Bronchial epithelial cell (primary cell): ENCODE measurements around the gene FRYL. TPM values are rescaled to one million over a fixed set of nuclear protein-coding genes. Genes with fewer than 3 reads are reported as not detected.
A peak's percentile ranks its signal among the peaks of the same experiment; 100 is the strongest.
"Not testable (repeated sequence)": the region's sequence is repeated elsewhere in the genome, so short reads cannot be mapped to it uniquely, and the experiment has no call there.

ENCODE experiments used
- DNase-seq: peaks from one replicate; pipeline ENCODE4 v3.0.0-alpha.2; 2010; ENCODE audit warnings: low read depth
- FAIRE-seq: peaks from 2 replicates; lab custom pipeline; 2011; peaks lifted over from hg19 to GRCh38; lab: Jason Lieb, UNC
- H3K27me3 ChIP-seq: 2 replicates; pipeline ENCODE4 v1.5.1; 2011; ENCODE audit warnings: low read length; ENCODE audit not compliant: control insufficient read depth, insufficient read depth
- H3K36me3 ChIP-seq: 2 replicates; pipeline ENCODE4 v1.5.1; 2011; ENCODE audit warnings: low read length; ENCODE audit not compliant: control insufficient read depth, insufficient read depth
- H3K4me3 ChIP-seq: 2 replicates; pipeline ENCODE4 v1.5.1; 2011; ENCODE audit warnings: mild to moderate bottlenecking, low read depth, low read length, control low read depth
- CTCF ChIP-seq: IDR thresholded peaks from 2 replicates; pipeline ENCODE4 v1.5.1; 2011; ENCODE audit warnings: mild to moderate bottlenecking, moderate library complexity, low read length, control low read depth, inconsistent platforms; ENCODE audit not compliant: insufficient read depth, severe bottlenecking
- total RNA-seq: library from RNA; depleted of rRNA; stranded (reverse); fragments of >200 nt; gene quantifications from 2 replicates; pipeline ENCODE4 v1.2.1, GENCODE V29; 2014

Gene FRYL
- total RNA-seq, 1 donor from 2014 or later = 43.2 TPM

GRCh38 chr4:48727666-48728459 is 52.2 kb downstream of the FRYL start:
- DNase-seq (peak; percentile 18), FAIRE-seq (no peak)
- peaks cover 1% of the 10 kb centered on the region for H3K36me3 ChIP-seq
- no peaks in the 10 kb centered on the region for H3K27me3 ChIP-seq
- TF ChIP-seq CTCF = no peak
- H3K4me3 ChIP-seq = no peak overlapping the region

- FAIRE-seq = no peak
- no peak overlapping the region for H3K4me3 ChIP-seq
- no peaks in the 10 kb centered on the region for H3K27me3 ChIP-seq
- no peak for DNase-seq
- peaks cover 1% of the 10 kb centered on the region for H3K36me3 ChIP-seq
- no peak for TF ChIP-seq CTCF
Measured at GRCh38 chr4:48725414-48725813, 54.7 kb downstream of the FRYL start.

GRCh38 chr4:48722509-48723446 is 57.3 kb downstream of the FRYL start:
- Histone ChIP-seq H3K27me3 (no peaks in the 10 kb centered on the region), H3K36me3 (no peaks in the 10 kb centered on the region), H3K4me3 (no peak overlapping the region)
- no peak for DNase-seq
- no peak for FAIRE-seq
- TF ChIP-seq CTCF = no peak

- no peaks in the 10 kb centered on the region for H3K27me3 ChIP-seq
- no peak for FAIRE-seq
- no peak for TF ChIP-seq CTCF
Measured at GRCh38 chr4:48720459-48720858, 59.6 kb downstream of the FRYL start.

GRCh38 chr4:48718818-48719465 is 61.1 kb downstream of the FRYL start:
- no peak overlapping the region for H3K4me3 ChIP-seq
- FAIRE-seq = no peak
- TF ChIP-seq CTCF = no peak
- DNase-seq = no peak
- H3K36me3 ChIP-seq = no peaks in the 10 kb centered on the region
- no peaks in the 10 kb centered on the region for H3K27me3 ChIP-seq

More at GRCh38 chr4:48720459-48720858, 59.6 kb downstream of the FRYL start:
- Histone ChIP-seq H3K36me3 (no peaks in the 10 kb centered on the region), H3K4me3 (no peak overlapping the region)
- DNase-seq = no peak

- not testable (repeated sequence) for FAIRE-seq, H3K27me3 ChIP-seq, DNase-seq, H3K36me3 ChIP-seq, H3K4me3 ChIP-seq
Measured at GRCh38 chr4:48716285-48716684, 63.8 kb downstream of the FRYL start.
